GM13976 (cell line): ENCODE results near the gene SPTBN4.
"Not testable (repeated sequence)": the region's sequence is repeated elsewhere in the genome, so short reads cannot be mapped to it uniquely, and the experiment has no call there.

Experiments
- DNase-seq: peaks from one replicate; pipeline ENCODE4 v3.0.0; 2012; ENCODE audit warnings: low spot score
- in situ Hi-C: fragments of 300-500 bp; cut with MboI; formaldehyde crosslinking; loops from one replicate; pipeline ENCODE4 v1.12.0; 2022; ENCODE audit warnings: low sequenced_read_pairs, mixed read lengths, inconsistent platforms; ENCODE audit not compliant: unreplicated experiment
- TF ChIP-seq, protein P1 (sequence below): IDR thresholded peaks from 2 replicates; pipeline ENCODE4 v1.5.1; 2012; ENCODE audit warnings: borderline replicate concordance, mild to moderate bottlenecking; ENCODE audit not compliant: insufficient read depth; ENCODE audit errors: extremely low read depth, missing control alignments, control extremely low read depth

SPTBN4 gene

DNA sequence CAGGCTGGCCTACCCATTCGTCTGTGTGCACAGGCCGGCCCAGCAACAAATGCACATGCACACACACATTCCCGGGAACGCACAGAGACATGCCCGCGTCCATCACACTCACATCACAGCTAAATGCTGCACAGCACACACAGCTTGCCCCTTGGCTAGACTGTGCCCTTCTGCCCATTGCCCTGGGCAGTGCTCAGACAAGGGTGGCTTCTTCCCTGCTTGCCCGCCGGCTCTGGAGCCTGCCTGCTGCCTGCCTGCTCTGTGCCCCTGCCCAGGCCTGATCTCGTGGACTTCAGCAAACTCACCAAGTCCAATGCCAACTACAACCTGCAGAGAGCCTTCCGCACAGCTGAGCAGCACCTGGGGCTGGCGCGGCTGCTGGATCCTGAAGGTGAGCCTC lies 30.4 kb downstream of the SPTBN4 start:
- DNase-seq = no peak
- TF ChIP-seq, protein P1, sequence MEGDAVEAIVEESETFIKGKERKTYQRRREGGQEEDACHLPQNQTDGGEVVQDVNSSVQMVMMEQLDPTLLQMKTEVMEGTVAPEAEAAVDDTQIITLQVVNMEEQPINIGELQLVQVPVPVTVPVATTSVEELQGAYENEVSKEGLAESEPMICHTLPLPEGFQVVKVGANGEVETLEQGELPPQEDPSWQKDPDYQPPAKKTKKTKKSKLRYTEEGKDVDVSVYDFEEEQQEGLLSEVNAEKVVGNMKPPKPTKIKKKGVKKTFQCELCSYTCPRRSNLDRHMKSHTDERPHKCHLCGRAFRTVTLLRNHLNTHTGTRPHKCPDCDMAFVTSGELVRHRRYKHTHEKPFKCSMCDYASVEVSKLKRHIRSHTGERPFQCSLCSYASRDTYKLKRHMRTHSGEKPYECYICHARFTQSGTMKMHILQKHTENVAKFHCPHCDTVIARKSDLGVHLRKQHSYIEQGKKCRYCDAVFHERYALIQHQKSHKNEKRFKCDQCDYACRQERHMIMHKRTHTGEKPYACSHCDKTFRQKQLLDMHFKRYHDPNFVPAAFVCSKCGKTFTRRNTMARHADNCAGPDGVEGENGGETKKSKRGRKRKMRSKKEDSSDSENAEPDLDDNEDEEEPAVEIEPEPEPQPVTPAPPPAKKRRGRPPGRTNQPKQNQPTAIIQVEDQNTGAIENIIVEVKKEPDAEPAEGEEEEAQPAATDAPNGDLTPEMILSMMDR = no peak
- in situ Hi-C loops = no loop called here

DNA sequence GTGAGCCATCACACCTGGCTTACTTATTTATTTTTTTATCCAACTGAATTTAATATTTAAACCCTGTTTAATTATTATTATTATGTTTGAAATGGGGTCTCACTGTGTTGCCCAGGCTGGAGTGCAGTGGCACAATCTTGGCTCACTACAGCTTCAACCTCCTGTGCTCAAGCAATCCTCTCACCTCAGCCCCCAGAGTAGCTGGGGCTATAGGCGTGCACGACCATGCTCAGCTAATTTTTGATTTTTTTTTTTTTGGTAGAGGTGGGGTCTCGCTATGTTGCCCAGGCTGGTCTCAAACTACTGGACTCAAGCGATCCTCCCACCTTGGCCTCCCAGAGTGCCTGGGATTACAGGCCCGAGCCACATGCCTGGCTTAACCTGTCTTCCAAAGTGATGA lies 32.5 kb downstream of the SPTBN4 start:
- no peak for DNase-seq
- TF ChIP-seq, protein P1 = no peak
- in situ Hi-C loops = no loop called here

DNA sequence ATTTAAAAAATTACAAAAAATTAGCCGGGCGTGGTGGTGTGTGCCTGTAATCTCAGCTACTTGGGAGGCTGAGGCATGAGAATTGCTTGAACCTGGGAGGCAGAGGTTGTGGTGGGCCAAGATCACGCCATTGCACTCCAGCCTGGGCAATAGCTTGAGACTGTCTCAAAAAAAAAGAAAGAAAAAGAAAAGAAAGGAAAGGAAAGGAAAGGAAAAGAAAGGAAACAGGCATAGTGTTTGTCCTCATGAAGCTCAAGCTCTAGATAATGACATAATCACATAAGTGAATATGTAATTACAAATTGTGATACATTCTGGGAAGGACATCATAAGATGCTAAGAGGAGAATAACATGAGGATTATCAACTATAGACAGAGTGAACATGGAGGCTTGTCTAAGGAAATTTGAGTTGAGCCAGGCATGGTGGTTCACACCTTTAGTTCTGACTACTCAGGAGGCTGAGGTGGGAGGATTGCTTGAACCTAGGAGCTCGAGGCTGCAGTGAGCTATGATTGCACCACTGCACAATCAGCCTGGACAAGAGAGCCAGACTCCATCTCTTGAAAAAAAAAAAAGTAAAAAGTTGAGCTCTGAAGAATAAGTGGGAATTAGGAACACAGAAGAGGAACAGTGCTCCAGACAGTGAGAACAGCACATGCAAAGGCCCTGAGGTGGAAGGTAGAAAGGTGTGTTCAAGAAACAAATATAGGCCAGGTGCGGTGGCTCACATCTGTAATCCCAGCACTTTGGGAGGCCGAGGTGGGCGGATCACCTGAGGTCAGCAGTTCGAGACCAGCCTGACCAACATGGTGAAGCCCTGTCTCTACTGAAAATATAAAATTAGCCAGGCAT lies 34.1 kb downstream of the SPTBN4 start:
- DNase-seq, in situ Hi-C loops: not testable (repeated sequence)

DNA sequence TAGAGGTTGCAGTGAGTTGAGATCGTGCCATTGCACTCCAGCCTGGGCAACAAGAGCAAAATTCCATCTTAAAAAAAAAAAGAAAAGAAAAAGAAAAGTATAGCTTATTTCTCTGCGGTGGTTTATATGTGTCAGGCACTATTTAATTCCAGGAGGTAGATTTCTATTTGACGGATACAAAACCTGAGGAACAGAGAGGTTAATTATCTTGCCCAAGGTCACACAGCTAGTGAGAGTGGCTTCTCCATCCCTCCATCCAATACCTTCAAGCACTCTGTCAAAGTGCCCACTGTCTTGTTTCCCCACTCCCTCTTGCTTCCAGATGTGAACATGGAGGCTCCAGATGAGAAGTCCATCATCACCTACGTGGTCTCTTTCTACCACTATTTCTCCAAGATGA lies 34.8 kb downstream of the SPTBN4 start:
- TF ChIP-seq, protein P1 = no peak
- in situ Hi-C loops = no loop called here
- DNase-seq = no peak

DNA sequence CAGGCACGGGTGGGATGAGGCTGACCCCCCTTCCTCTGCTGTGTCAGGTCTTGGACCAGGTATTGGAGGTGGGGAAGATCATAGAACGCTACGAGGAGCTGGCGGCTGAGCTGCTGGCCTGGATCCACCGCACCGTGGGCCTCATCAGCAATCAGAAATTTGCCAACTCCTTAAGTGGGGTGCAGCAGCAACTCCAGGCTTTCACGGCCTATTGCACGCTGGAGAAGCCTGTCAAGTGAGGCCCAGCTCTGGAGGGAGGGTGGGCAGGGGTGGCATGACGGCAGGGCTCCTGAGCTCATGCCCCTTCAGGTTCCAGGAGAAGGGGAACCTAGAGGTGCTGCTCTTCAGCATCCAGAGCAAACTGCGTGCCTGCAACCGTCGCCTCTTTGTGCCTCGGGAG lies 35.3 kb downstream of the SPTBN4 start:
- TF ChIP-seq, protein P1 = no peak

DNA sequence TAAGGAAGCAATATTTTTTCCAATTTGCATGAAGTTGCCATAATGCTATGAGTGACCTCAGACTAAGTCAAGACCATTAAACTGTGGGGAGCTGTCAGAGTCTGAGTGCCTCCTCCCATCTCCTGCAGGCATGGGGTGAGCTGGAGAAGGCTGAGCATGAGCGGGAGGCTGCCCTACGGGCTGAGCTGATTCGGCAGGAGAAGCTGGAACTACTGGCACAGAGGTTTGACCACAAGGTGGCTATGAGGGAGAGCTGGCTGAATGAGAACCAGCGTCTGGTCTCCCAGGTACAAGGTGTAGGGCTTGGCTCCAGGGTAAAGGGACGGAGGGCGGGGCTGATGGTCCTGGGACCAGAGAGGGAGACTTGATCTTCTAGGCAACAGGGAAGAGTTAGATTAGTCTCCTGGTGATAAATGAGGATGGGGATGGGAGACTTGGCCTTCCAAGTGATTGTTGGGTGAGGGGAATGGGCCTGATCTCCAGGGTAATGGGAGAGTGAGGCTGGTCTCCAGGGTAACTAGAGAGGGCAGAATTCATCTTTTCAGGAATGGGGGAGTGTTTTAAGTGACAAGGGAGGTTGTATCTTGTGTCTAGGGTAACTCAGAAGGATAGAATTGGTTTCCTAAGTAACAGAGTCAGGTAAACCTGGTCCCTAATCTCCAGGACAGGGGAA lies 36.0 kb downstream of the SPTBN4 start:
- in situ Hi-C loops = no loop called here
- no peak for DNase-seq
- TF ChIP-seq, protein P1 = no peak

More for the DNA sequence above, 35.3 kb downstream of the SPTBN4 start:
- in situ Hi-C loops = no loop called here
- no peak for DNase-seq

DNA sequence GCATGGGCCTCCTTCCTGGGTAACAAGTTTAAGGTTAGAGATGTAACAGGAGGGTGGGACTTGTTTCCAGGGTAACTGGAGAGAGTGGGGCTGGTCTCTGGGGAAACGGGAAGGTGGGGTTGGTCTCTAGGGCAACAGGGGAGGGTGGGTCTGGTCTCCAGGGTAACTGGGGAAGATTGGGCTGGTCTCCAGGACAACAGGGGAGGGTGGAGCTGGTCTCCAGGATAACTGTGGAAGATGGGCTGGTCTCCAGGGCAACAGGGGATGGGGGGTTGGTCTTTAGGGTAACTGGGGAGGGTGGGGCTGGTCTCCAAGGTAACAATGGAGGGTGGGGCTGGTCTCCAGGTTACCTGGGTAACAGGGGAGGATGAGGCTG lies 36.5 kb downstream of the SPTBN4 start:
- in situ Hi-C loops = no loop called here
- TF ChIP-seq, protein P1 = no peak
- DNase-seq = no peak
